Measurements from ENCODE around the gene ABCC10.
"Not testable (repeated sequence)": the region's sequence is repeated elsewhere in the genome, so short reads cannot be mapped to it uniquely, and the experiment has no call there.

ABCC10 gene

GRCh38 chr6:43453831-43454230 is 26.5 kb downstream of the ABCC10 start:
- TF ChIP-seq CTCF (IDR thresholded peaks at IDR 0.05): no peak
- no peak overlapping the region for H3K27ac Mint-ChIP-seq
- H3K36me3 Mint-ChIP-seq (ENCODE audit: low read depth): peaks cover 10% of the 10 kb centered on the region
- H3K4me1 Mint-ChIP-seq: peaks cover 18% of the 10 kb centered on the region
- peaks cover 44% of the 10 kb centered on the region for H3K27me3 Mint-ChIP-seq (ENCODE audit: low read depth, poor library complexity)
- DNase-seq: no peak
- peak overlapping the region; percentile 81 for H3K4me3 Mint-ChIP-seq
- no peaks in the 10 kb centered on the region for H3K9me3 Mint-ChIP-seq

- Mint-ChIP-seq H3K27me3 (ENCODE audit: low read depth, poor library complexity) (peaks cover 48% of the 10 kb centered on the region), H3K9me3 (no peaks in the 10 kb centered on the region), H3K36me3 (ENCODE audit: low read depth) (peaks cover 10% of the 10 kb centered on the region), H3K4me1 (peaks cover 18% of the 10 kb centered on the region), H3K27ac (no peak overlapping the region), H3K4me3 (peak overlapping the region; percentile 81)
- peak; percentile 93 for TF ChIP-seq CTCF (IDR thresholded peaks at IDR 0.05)
- no peak for DNase-seq
Measured at GRCh38 chr6:43454290-43454695, 27.0 kb downstream of the ABCC10 start.

- DNase-seq: peak; percentile 94
- no peak overlapping the region for H3K27ac Mint-ChIP-seq
- H3K27me3 Mint-ChIP-seq (ENCODE audit: low read depth, poor library complexity): peaks cover 54% of the 10 kb centered on the region
- TF ChIP-seq CTCF (IDR thresholded peaks at IDR 0.05): no peak
- peaks cover 10% of the 10 kb centered on the region for H3K36me3 Mint-ChIP-seq (ENCODE audit: low read depth)
- no peaks in the 10 kb centered on the region for H3K9me3 Mint-ChIP-seq
- peaks cover 18% of the 10 kb centered on the region for H3K4me1 Mint-ChIP-seq
- peak overlapping the region; percentile 81 for H3K4me3 Mint-ChIP-seq
Measured at GRCh38 chr6:43454696-43455530, 27.6 kb downstream of the ABCC10 start.

GRCh38 chr6:43455531-43456428 is 28.4 kb downstream of the ABCC10 start, which contains the start of gene DLK2:
Gene DLK2, minus strand, starts transcription at chr6:43455548. Its CDS starts 723 bp downstream, at chr6:43454825.
- Mint-ChIP-seq H3K36me3 (ENCODE audit: low read depth) (peaks cover 10% of the 10 kb centered on the region), H3K9me3 (peaks cover 5% of the 10 kb centered on the region), H3K4me3 (peak within 1 kb of the TSS; percentile 85), H3K27me3 (ENCODE audit: low read depth, poor library complexity) (peaks cover 55% of the 10 kb centered on the region), H3K27ac (no peak within 1 kb of the TSS), H3K4me1 (peaks cover 18% of the 10 kb centered on the region)
- DNase-seq: peak; percentile 40
- TF ChIP-seq CTCF (IDR thresholded peaks at IDR 0.05): no peak

GRCh38 chr6:43457643-43458042 is 30.3 kb downstream of the ABCC10 start:
- Mint-ChIP-seq H3K4me3 (no peak overlapping the region), H3K9me3 (peaks cover 5% of the 10 kb centered on the region), H3K27ac (no peak overlapping the region), H3K27me3 (ENCODE audit: low read depth, poor library complexity) (peaks cover 69% of the 10 kb centered on the region), H3K36me3 (ENCODE audit: low read depth) (peaks cover 9% of the 10 kb centered on the region), H3K4me1 (peaks cover 26% of the 10 kb centered on the region)
- no peak for DNase-seq
- no peak for TF ChIP-seq CTCF (IDR thresholded peaks at IDR 0.05)

GRCh38 chr6:43458154-43458553 is 30.8 kb downstream of the ABCC10 start:
- peaks cover 72% of the 10 kb centered on the region for H3K27me3 Mint-ChIP-seq (ENCODE audit: low read depth, poor library complexity)
- not testable (repeated sequence) for H3K27ac Mint-ChIP-seq; H3K36me3 Mint-ChIP-seq (ENCODE audit: low read depth); DNase-seq; H3K9me3 Mint-ChIP-seq; H3K4me3 Mint-ChIP-seq
- H3K4me1 Mint-ChIP-seq: peaks cover 31% of the 10 kb centered on the region
